Measurements from ENCODE around the gene BUB1B.

BUB1B gene

GRCh38 chr15:40259021-40259420, 98.2 kb downstream of the BUB1B start:
- POLR2A ChIA-PET: no interaction called here
- Histone ChIP-seq H3K9me3 (ENCODE audit: control extremely low read depth in 1 of 5, control insufficient read depth in 4 of 5, insufficient read depth in 2 of 5, low read depth in 1 of 5, low read length in 4 of 5) (no peaks in the 10 kb centered on the region), H3K36me3 (ENCODE audit: control insufficient read depth in 4 of 4, insufficient read depth in 4 of 4, low read length in 3 of 4) (no peaks in the 10 kb centered on the region), H3K27me3 (replicated peaks in 2 of 5; ENCODE audit: control insufficient read depth in 4 of 5, insufficient read depth in 5 of 5, low read length in 4 of 5) (peaks cover 0 to 8% (median 5%) of the 10 kb centered on the region in 5 experiments), H3K27ac (ENCODE audit: insufficient read depth in 1 of 2, low read depth in 1 of 2, low read length in 2 of 2, poor library complexity in 1 of 2, severe bottlenecking in 2 of 2) (no peak overlapping the region), H3K4me1 (ENCODE audit: control extremely low read depth in 1 of 4, control insufficient read depth in 4 of 4, insufficient read depth in 4 of 4, low read length in 3 of 4) (peaks cover 0 to 6% (median 0%) of the 10 kb centered on the region in 4 experiments), H3K4me3 (ENCODE audit: control insufficient read depth in 1 of 7, extremely low read depth in 1 of 7, insufficient read depth in 4 of 7, low read depth in 2 of 7, low read length in 6 of 7) (no peak overlapping the region)
- whole genome bisulfite sequencing (ENCODE audit: insufficient coverage): 60% methylated on average over 2 of the region's 7 CpGs
- CTCF ChIA-PET: interaction anchor here (0.9 to 3.3 kb wide), 4 partner anchors 9 to 32 kb away, joined by 3 to 26 read pairs (median 3); no protein-coding TSS in a partner anchor
- no peak for DNase-seq

- CTCF ChIA-PET: interaction anchor here (0.7 to 5.7 kb wide), 7 partner anchors 9 to 48 kb away, joined by 3 to 49 read pairs (median 7); no protein-coding TSS in a partner anchor
- Histone ChIP-seq H3K27me3 (replicated peaks in 2 of 5; ENCODE audit: control insufficient read depth in 4 of 5, insufficient read depth in 5 of 5, low read length in 4 of 5) (peaks cover 0 to 4% (median 0%) of the 10 kb centered on the region in 5 experiments), H3K4me1 (ENCODE audit: control extremely low read depth in 1 of 4, control insufficient read depth in 4 of 4, insufficient read depth in 4 of 4, low read length in 3 of 4) (peaks cover 0 to 6% (median 0%) of the 10 kb centered on the region in 4 experiments), H3K27ac (ENCODE audit: insufficient read depth in 1 of 2, low read depth in 1 of 2, low read length in 2 of 2, poor library complexity in 1 of 2, severe bottlenecking in 2 of 2) (no peak overlapping the region), H3K9me3 (ENCODE audit: control extremely low read depth in 1 of 5, control insufficient read depth in 4 of 5, insufficient read depth in 2 of 5, low read depth in 1 of 5, low read length in 4 of 5) (no peaks in the 10 kb centered on the region), H3K4me3 (ENCODE audit: control insufficient read depth in 1 of 7, extremely low read depth in 1 of 7, insufficient read depth in 4 of 7, low read depth in 2 of 7, low read length in 6 of 7) (no peak overlapping the region), H3K36me3 (ENCODE audit: control insufficient read depth in 4 of 4, insufficient read depth in 4 of 4, low read length in 3 of 4) (no peaks in the 10 kb centered on the region)
- POLR2A ChIA-PET: interaction anchor here (0.6 kb wide), 1 partner anchor 10 kb away, joined by 3 read pairs; no protein-coding TSS in a partner anchor
- 98% methylated on average over 8 of the region's 12 CpGs for WGBS (ENCODE audit: insufficient coverage)
- no peak for DNase-seq
Measured at GRCh38 chr15:40263024-40263754, 102.3 kb downstream of the BUB1B start.

- CTCF ChIA-PET: interaction anchor here (0.7 to 5.7 kb wide), 6 partner anchors 9 to 56 kb away, joined by 3 to 49 read pairs (median 6); no protein-coding TSS in a partner anchor
- Histone ChIP-seq H3K27ac (ENCODE audit: insufficient read depth in 1 of 2, low read depth in 1 of 2, low read length in 2 of 2, poor library complexity in 1 of 2, severe bottlenecking in 2 of 2) (no peak overlapping the region), H3K9me3 (ENCODE audit: control extremely low read depth in 1 of 5, control insufficient read depth in 4 of 5, insufficient read depth in 2 of 5, low read depth in 1 of 5, low read length in 4 of 5) (no peaks in the 10 kb centered on the region), H3K36me3 (ENCODE audit: control insufficient read depth in 4 of 4, insufficient read depth in 4 of 4, low read length in 3 of 4) (no peaks in the 10 kb centered on the region), H3K4me1 (ENCODE audit: control extremely low read depth in 1 of 4, control insufficient read depth in 4 of 4, insufficient read depth in 4 of 4, low read length in 3 of 4) (no peaks in the 10 kb centered on the region), H3K4me3 (ENCODE audit: control insufficient read depth in 1 of 7, extremely low read depth in 1 of 7, insufficient read depth in 4 of 7, low read depth in 2 of 7, low read length in 6 of 7) (no peak overlapping the region), H3K27me3 (replicated peaks in 2 of 5; ENCODE audit: control insufficient read depth in 4 of 5, insufficient read depth in 5 of 5, low read length in 4 of 5) (peaks cover 0 to 4% (median 0%) of the 10 kb centered on the region in 5 experiments)
- WGBS (ENCODE audit: insufficient coverage): 95% methylated on average over 12 of the region's 16 CpGs
- POLR2A ChIA-PET: interaction anchor here (0.6 kb wide), 1 partner anchor 8 kb away, joined by 3 read pairs; no protein-coding TSS in a partner anchor
- DNase-seq: no peak
Measured at GRCh38 chr15:40264321-40265153, 103.7 kb downstream of the BUB1B start.

GRCh38 chr15:40265355-40265754, 104.5 kb downstream of the BUB1B start:
- CTCF ChIA-PET: interaction anchor here (1.1 to 5.7 kb wide), 5 partner anchors 8 to 57 kb away, joined by 4 to 49 read pairs (median 7); no protein-coding TSS in a partner anchor
- POLR2A ChIA-PET: no interaction called here
- Histone ChIP-seq H3K9me3 (ENCODE audit: control extremely low read depth in 1 of 5, control insufficient read depth in 4 of 5, insufficient read depth in 2 of 5, low read depth in 1 of 5, low read length in 4 of 5) (no peaks in the 10 kb centered on the region), H3K27ac (ENCODE audit: insufficient read depth in 1 of 2, low read depth in 1 of 2, low read length in 2 of 2, poor library complexity in 1 of 2, severe bottlenecking in 2 of 2) (no peak overlapping the region), H3K4me1 (ENCODE audit: control extremely low read depth in 1 of 4, control insufficient read depth in 4 of 4, insufficient read depth in 4 of 4, low read length in 3 of 4) (no peaks in the 10 kb centered on the region), H3K36me3 (ENCODE audit: control insufficient read depth in 4 of 4, insufficient read depth in 4 of 4, low read length in 3 of 4) (no peaks in the 10 kb centered on the region), H3K4me3 (ENCODE audit: control insufficient read depth in 1 of 7, extremely low read depth in 1 of 7, insufficient read depth in 4 of 7, low read depth in 2 of 7, low read length in 6 of 7) (no peak overlapping the region), H3K27me3 (replicated peaks in 2 of 5; ENCODE audit: control insufficient read depth in 4 of 5, insufficient read depth in 5 of 5, low read length in 4 of 5) (peaks cover 0 to 4% (median 0%) of the 10 kb centered on the region in 5 experiments)
- 97% methylated on average over 9 of the region's 10 CpGs for WGBS (ENCODE audit: insufficient coverage)
- DNase-seq: no peak

GRCh38 chr15:40265875-40266274, 105.0 kb downstream of the BUB1B start:
- WGBS (ENCODE audit: insufficient coverage): 97% methylated on average over 20 of the region's 20 CpGs
- POLR2A ChIA-PET: no interaction called here
- Histone ChIP-seq H3K27me3 (replicated peaks in 2 of 5; ENCODE audit: control insufficient read depth in 4 of 5, insufficient read depth in 5 of 5, low read length in 4 of 5) (peaks cover 0 to 4% (median 0%) of the 10 kb centered on the region in 5 experiments), H3K36me3 (ENCODE audit: control insufficient read depth in 4 of 4, insufficient read depth in 4 of 4, low read length in 3 of 4) (no peaks in the 10 kb centered on the region), H3K4me1 (ENCODE audit: control extremely low read depth in 1 of 4, control insufficient read depth in 4 of 4, insufficient read depth in 4 of 4, low read length in 3 of 4) (no peaks in the 10 kb centered on the region), H3K4me3 (ENCODE audit: control insufficient read depth in 1 of 7, extremely low read depth in 1 of 7, insufficient read depth in 4 of 7, low read depth in 2 of 7, low read length in 6 of 7) (no peak overlapping the region), H3K9me3 (ENCODE audit: control extremely low read depth in 1 of 5, control insufficient read depth in 4 of 5, insufficient read depth in 2 of 5, low read depth in 1 of 5, low read length in 4 of 5) (no peaks in the 10 kb centered on the region), H3K27ac (ENCODE audit: insufficient read depth in 1 of 2, low read depth in 1 of 2, low read length in 2 of 2, poor library complexity in 1 of 2, severe bottlenecking in 2 of 2) (no peak overlapping the region)
- DNase-seq: no peak
- CTCF ChIA-PET: interaction anchor here (1.1 to 5.7 kb wide), 4 partner anchors 7 to 48 kb away, joined by 6 to 49 read pairs (median 16); no protein-coding TSS in a partner anchor

GRCh38 chr15:40266828-40267304, 106.0 kb downstream of the BUB1B start:
- Histone ChIP-seq H3K36me3 (ENCODE audit: control insufficient read depth in 4 of 4, insufficient read depth in 4 of 4, low read length in 3 of 4) (no peaks in the 10 kb centered on the region), H3K4me3 (ENCODE audit: control insufficient read depth in 1 of 7, extremely low read depth in 1 of 7, insufficient read depth in 4 of 7, low read depth in 2 of 7, low read length in 6 of 7) (no peak overlapping the region), H3K27ac (ENCODE audit: insufficient read depth in 1 of 2, low read depth in 1 of 2, low read length in 2 of 2, poor library complexity in 1 of 2, severe bottlenecking in 2 of 2) (no peak overlapping the region), H3K27me3 (replicated peaks in 2 of 5; ENCODE audit: control insufficient read depth in 4 of 5, insufficient read depth in 5 of 5, low read length in 4 of 5) (peaks cover 0 to 4% (median 0%) of the 10 kb centered on the region in 5 experiments), H3K9me3 (ENCODE audit: control extremely low read depth in 1 of 5, control insufficient read depth in 4 of 5, insufficient read depth in 2 of 5, low read depth in 1 of 5, low read length in 4 of 5) (no peaks in the 10 kb centered on the region), H3K4me1 (ENCODE audit: control extremely low read depth in 1 of 4, control insufficient read depth in 4 of 4, insufficient read depth in 4 of 4, low read length in 3 of 4) (no peaks in the 10 kb centered on the region)
- no peak for DNase-seq
- ChIA-PET CTCF (interaction anchor here (0.6 to 14.9 kb wide), 6 partner anchors 12 to 48 kb away, joined by 3 to 310 read pairs (median 4); no protein-coding TSS in a partner anchor), POLR2A (no interaction called here)
- 88% methylated on average over 6 of the region's 7 CpGs for WGBS (ENCODE audit: insufficient coverage)
